Liver (tissue), 3 donors: Measurements from ENCODE around the gene COL10A1.

Experiments
- CTCF ChIP-seq: fragments of 150-350 bp; IDR thresholded peaks from 2 replicates; pipeline ENCODE4 v1.5.1; 2017; ENCODE audit warnings: improper control_type of control experiment, low read depth, low read length; ENCODE audit not compliant: missing input control
- TAF1 ChIP-seq: conservative IDR thresholded peaks from 2 replicates; pipeline ENCODE4 v1.6.1; 2016; ENCODE audit warnings: antibody characterized with exemption, mild to moderate bottlenecking
- YY1 ChIP-seq: IDR thresholded peaks from 2 replicates; pipeline ENCODE4 v1.6.1; 2016; ENCODE audit warnings: antibody characterized with exemption, mild to moderate bottlenecking
- donor health status: healthy.
- donor health status: healthy.

GRCh38 chr6:116087437-116088027 lies 38.4 kb downstream of the COL10A1 start:
- TF ChIP-seq YY1 (no peak), CTCF (no peak), TAF1 (no peak)
